Measurements from ENCODE around the gene BCL2. TPM values are rescaled to one million over a fixed set of nuclear protein-coding genes. Genes with fewer than 3 reads are reported as not detected.
A peak's percentile ranks its signal among the peaks of the same experiment; 100 is the strongest.

BCL2 gene
- total and polyA plus RNA-seq, 7 donors: 1.1 to 27.0 (median 8.9) TPM

GRCh38 chr18:63161761-63162195 is 157.8 kb downstream of the BCL2 start:
- Histone ChIP-seq H3K4me1 (peaks cover 37% of the 10 kb centered on the region), H3K27ac (peak overlapping the region; percentile 88), H3K4me3 (peak overlapping the region; percentile 20), H3K36me3 (ENCODE audit: insufficient read depth in 1 of 2, low read depth in 1 of 2) (no peaks in the 10 kb centered on the region), H3K27me3 (ENCODE audit: insufficient read depth in 3 of 3, low read length in 2 of 3) (no peaks in the 10 kb centered on the region), H3K9me3 (no peaks in the 10 kb centered on the region)
- 27 to 44% (median 38%) methylated on average over 7 of the region's 7 CpGs for WGBS, 3 donors
- DNase-seq: peak; percentile 50 to 68
- intact Hi-C loops (cut with DNase I): no loop called here
- ATAC-seq: peak; percentile 88 to 94 (median 93)
- TF ChIP-seq CTCF (IDR thresholded peaks at IDR 0.05): no peak

GRCh38 chr18:63161032-63161760 is 158.4 kb downstream of the BCL2 start:
- 78 to 84% (median 82%) methylated on average over 7 of the region's 7 CpGs for WGBS, 3 donors
- no peaks in the 10 kb centered on the region for H3K36me3 ChIP-seq (ENCODE audit: insufficient read depth in 1 of 2, low read depth in 1 of 2)
- TF ChIP-seq CTCF (IDR thresholded peaks at IDR 0.05): no peak
- peaks cover 43% of the 10 kb centered on the region for H3K4me1 ChIP-seq
- peak in 2 of 4 donors; percentile 7 to 12 for ATAC-seq
- intact Hi-C loops (cut with DNase I): no loop called here
- no peak for DNase-seq
- no peaks in the 10 kb centered on the region for H3K27me3 ChIP-seq (ENCODE audit: insufficient read depth in 3 of 3, low read length in 2 of 3)
- peak overlapping the region; percentile 88 for H3K27ac ChIP-seq
- peak overlapping the region; percentile 20 for H3K4me3 ChIP-seq
- no peaks in the 10 kb centered on the region for H3K9me3 ChIP-seq

- H3K4me3 ChIP-seq: no peak overlapping the region
- intact Hi-C loops (cut with DNase I): no loop called here
- no peak for TF ChIP-seq CTCF (IDR thresholded peaks at IDR 0.05)
- no peaks in the 10 kb centered on the region for H3K36me3 ChIP-seq (ENCODE audit: insufficient read depth in 1 of 2, low read depth in 1 of 2)
- no peaks in the 10 kb centered on the region for H3K9me3 ChIP-seq
- WGBS, 3 donors: 87 to 91% (median 90%) methylated on average over 13 of the region's 13 CpGs
- no peak for ATAC-seq
- H3K27me3 ChIP-seq (ENCODE audit: insufficient read depth in 3 of 3, low read length in 2 of 3): no peaks in the 10 kb centered on the region
- H3K4me1 ChIP-seq: peaks cover 48% of the 10 kb centered on the region
- no peak for DNase-seq
- peak overlapping the region; percentile 88 for H3K27ac ChIP-seq
These were observed 159.2 kb downstream of the BCL2 start for GRCh38 chr18:63160172-63160995.

GRCh38 chr18:63159590-63159989 is 160.0 kb downstream of the BCL2 start:
- H3K36me3 ChIP-seq (ENCODE audit: insufficient read depth in 1 of 2, low read depth in 1 of 2): no peaks in the 10 kb centered on the region
- intact Hi-C loops (cut with DNase I): loop anchor here in 1 of 2 donors (5.0 kb wide), 5 partner anchors 33 to 158 kb away; partner anchors contain the start of gene BCL2
- DNase-seq (no peak), ATAC-seq (no peak)
- H3K27me3 ChIP-seq (ENCODE audit: insufficient read depth in 3 of 3, low read length in 2 of 3): no peaks in the 10 kb centered on the region
- WGBS, 3 donors: 88 to 96% (median 93%) methylated on average over 9 of the region's 9 CpGs
- H3K27ac ChIP-seq: no peak overlapping the region
- H3K4me1 ChIP-seq: peaks cover 55% of the 10 kb centered on the region
- no peak overlapping the region for H3K4me3 ChIP-seq
- no peak for TF ChIP-seq CTCF (IDR thresholded peaks at IDR 0.05)
- no peaks in the 10 kb centered on the region for H3K9me3 ChIP-seq
